AG20443 (cell line): ENCODE measurements around the gene WDR38.
A peak's percentile ranks its signal among the peaks of the same experiment; 100 is the strongest.

Experiments
- DNase-seq: peaks from one replicate; pipeline ENCODE4 v3.0.0; 2012; ENCODE audit warnings: low spot score, mixed read lengths

Gene WDR38

GRCh38 chr9:124858330-124859046, 5.2 kb downstream of the WDR38 start:
- DNase-seq: no peak

- no peak for DNase-seq
These were observed 6.7 kb downstream of the WDR38 start for GRCh38 chr9:124859803-124860581.

GRCh38 chr9:124860582-124861341, 7.5 kb downstream of the WDR38 start:
- no peak for DNase-seq

- DNase-seq: peak; percentile 99
These were observed 8.3 kb downstream of the WDR38 start, which contains the start of the genes ARPC5L and RPL35 for GRCh38 chr9:124861342-124862229. ARPC5L (plus strand) TSS chr9:124862130; CDS start chr9:124869291, 7,161 bp downstream. RPL35 (minus strand) TSS chr9:124861957; CDS start chr9:124861912, 45 bp downstream.

GRCh38 chr9:124863371-124863871, 10.2 kb downstream of the WDR38 start:
- no peak for DNase-seq

GRCh38 chr9:124868511-124869465, 15.5 kb downstream of the WDR38 start:
- DNase-seq: peak; percentile 98

- peak; percentile 60 for DNase-seq
These were observed 16.3 kb downstream of the WDR38 start for GRCh38 chr9:124869466-124869985.

- DNase-seq: no peak
These were observed 16.8 kb downstream of the WDR38 start for GRCh38 chr9:124869986-124870560.

- DNase-seq: no peak
These were observed 17.5 kb downstream of the WDR38 start for GRCh38 chr9:124870723-124871122.

- no peak for DNase-seq
These were observed 17.9 kb downstream of the WDR38 start for GRCh38 chr9:124871156-124871561.

- DNase-seq: no peak
These were observed 20.4 kb downstream of the WDR38 start for GRCh38 chr9:124873664-124874063.

- no peak for DNase-seq
These were observed 22.2 kb downstream of the WDR38 start for GRCh38 chr9:124875501-124875900.

GRCh38 chr9:124877021-124877782, 23.9 kb downstream of the WDR38 start:
- no peak for DNase-seq

GRCh38 chr9:124878021-124878420, 24.8 kb downstream of the WDR38 start:
- DNase-seq: no peak

GRCh38 chr9:124878518-124878917, 25.3 kb downstream of the WDR38 start:
- no peak for DNase-seq

GRCh38 chr9:124879226-124879625, 26.0 kb downstream of the WDR38 start:
- no peak for DNase-seq

GRCh38 chr9:124880501-124880900, 27.2 kb downstream of the WDR38 start:
- no peak for DNase-seq

GRCh38 chr9:124881138-124881743, 28.0 kb downstream of the WDR38 start:
- no peak for DNase-seq
